Activated CD4-positive, alpha-beta T cell treated with anti-CD3 and anti-CD28 coated beads for 4 hours (primary cell): ENCODE measurements around the gene FLT4.

ENCODE experiments used
- DNase-seq, 2 donors: peaks; one replicate each; pipeline ENCODE4 v3.0.0-alpha.2; 2020

FLT4 gene

GRCh38 chr5:180586870-180587269 lies 62.5 kb downstream of the FLT4 start:
- DNase-seq, result no peak

- no peak for DNase-seq
Measured at GRCh38 chr5:180586204-180586603, 63.2 kb downstream of the FLT4 start.

DNA sequence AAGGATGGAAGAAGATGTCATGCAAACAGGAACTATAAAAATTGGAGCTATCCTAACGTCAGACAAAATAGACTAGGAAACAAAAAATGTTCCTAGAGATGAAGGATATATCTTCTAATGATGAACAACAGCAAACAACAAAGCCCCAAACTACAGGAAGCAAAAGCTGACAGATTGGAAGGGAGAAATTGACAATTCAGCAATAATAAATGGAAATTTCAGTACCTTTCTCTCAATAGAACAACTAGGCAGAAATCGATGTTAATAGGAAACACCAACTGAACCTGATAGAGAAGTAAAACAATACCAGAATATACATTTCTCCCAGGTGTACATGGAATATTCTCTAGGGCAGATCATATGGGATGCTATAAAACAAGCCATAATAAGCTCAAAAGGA lies 65.7 kb downstream of the FLT4 start:
- DNase-seq, result no peak

DNA sequence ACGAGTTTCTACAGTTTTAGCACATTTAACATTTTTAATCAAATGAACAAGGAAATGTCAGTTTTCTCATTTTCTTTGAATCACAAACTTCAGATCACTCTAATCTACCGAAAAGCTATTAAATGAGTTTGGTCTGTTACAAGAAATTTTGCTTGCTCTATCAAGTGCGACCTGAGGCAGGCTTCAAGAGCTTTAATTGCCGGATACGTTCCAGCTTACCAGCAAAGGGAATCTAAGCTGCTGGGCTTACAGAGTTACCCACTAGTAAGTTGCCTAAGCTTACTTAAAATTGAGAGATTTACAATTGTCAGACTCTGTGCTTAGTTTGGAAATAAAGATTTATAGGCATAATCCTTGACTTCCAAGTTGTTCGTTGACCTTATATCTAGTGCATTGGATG lies 68.7 kb downstream of the FLT4 start:
- no peak for DNase-seq

- DNase-seq, result no peak
Measured at GRCh38 chr5:180575571-180575970, 73.8 kb downstream of the FLT4 start.

DNA sequence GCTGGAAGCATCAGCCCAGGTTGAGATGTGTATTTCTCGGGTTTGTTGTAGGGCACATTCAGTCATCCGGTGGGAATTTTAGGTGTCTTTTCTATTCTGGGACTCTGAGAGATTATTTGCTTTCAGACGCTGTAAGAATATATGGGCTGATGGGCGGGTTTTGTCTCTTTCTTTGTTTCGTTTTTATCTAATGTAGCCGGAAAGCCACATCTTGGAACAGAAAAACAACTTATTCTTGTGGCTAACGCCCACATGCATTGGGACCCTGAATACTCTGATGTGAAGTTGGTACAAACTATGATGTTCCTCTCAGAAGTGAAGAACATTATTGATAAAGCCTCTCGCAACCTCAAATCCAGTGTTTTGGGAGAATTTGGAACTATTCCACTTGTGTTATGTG lies 80.5 kb downstream of the FLT4 start:
- DNase-seq, result no peak

DNA sequence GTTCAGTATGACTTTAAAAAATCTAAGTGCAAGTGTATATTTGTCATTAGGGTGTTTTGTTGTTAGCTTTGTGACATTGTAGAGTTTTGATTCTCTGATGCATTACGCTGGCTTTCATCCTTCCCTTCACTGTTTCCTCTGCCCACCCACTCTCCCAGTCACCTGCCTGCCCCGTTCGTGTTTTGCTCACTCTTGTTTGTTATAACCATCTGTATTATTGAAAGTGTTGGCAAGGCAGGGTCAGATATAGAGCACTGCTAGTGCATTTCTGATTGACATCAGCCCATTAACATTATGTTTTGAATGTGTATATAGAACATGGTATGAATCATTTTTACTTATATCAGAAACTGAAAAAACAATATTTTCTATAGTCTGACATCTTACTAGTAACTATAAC lies 85.4 kb downstream of the FLT4 start:
- no peak for DNase-seq

GRCh38 chr5:180558232-180558631 lies 91.2 kb downstream of the FLT4 start:
- no peak for DNase-seq

DNA sequence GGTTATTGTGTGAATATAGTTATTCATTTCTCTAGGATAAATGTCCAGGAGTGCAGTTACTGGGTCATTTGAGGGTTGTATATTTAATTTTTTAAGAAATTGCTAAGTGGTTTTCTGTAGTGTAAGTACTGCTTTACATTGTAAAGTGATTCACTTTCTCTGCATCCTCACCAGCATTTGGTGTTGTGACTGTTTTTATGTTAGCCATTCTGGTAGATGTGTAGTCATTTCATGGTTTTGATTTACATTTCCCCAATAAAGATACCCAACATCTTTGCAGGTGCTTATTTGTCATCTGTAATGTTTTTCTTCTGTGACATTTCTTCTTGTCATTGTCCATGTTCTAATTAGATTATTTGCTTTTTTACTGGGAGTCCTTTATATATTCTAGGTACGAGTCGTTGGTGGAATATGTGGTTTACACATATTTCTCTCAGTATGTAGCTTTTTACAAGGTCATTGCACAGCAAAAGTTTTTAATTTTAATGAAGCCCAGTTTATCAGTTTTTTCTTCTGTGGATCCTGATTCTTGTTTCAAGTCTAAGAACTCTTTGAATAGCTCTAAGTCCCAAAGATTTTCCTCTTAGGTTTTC lies 92.1 kb downstream of the FLT4 start:
- no peak for DNase-seq

- no peak for DNase-seq
Measured at GRCh38 chr5:180555168-180555921, 94.1 kb downstream of the FLT4 start.

DNA sequence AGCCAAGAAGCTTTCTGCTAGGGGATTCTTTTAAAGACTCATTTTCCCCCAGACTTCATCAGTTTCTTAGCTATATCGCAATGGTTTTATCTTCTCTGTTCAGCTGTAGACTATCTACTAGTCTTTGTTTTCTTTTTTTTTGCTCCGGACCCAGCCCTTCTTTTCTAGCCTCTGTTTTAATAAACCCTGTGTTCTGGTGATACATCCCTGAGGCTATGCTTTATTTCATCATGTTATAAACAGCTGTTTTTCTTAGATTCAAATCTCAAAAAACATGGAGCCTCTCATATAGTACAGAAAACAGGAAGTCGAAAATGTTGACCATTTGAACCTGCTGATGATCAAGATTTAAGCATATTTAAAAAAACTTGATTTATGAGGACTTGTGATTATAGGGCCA lies 95.9 kb downstream of the FLT4 start:
- no peak for DNase-seq
